Endothelial cell of umbilical vein (primary cell): ENCODE results near the gene ETS1. TPM values are rescaled to one million over a fixed set of nuclear protein-coding genes. Genes with fewer than 3 reads are reported as not detected.

Experiments used
- BruUV-seq: library from RNA; stranded (reverse); fragments of 400-500 nt; replicated peaks from 2 replicates; lab custom pipeline; 2021; lab: Mats Ljungman, UMichigan
- CTCF ChIA-PET: fragments of 300-600, 350-600 bp; sonication (Branson Sonifier 250); formaldehyde crosslinking; loops from one replicate; lab custom pipeline; 2021; ENCODE audit warnings: antibody characterized with exemption, inconsistent platforms; lab: Charles Lee
- POLR2A ChIA-PET: fragments of 300-600, 350-600 bp; sonication (Branson Sonifier 250); formaldehyde crosslinking; loops from one replicate; lab custom pipeline; 2021; ENCODE audit warnings: antibody characterized with exemption, inconsistent platforms; lab: Charles Lee
- DNase-seq: peaks from one replicate; pipeline ENCODE4 v3.0.0-alpha.2; 2011; ENCODE audit warnings: low read depth, low spot score
- FAIRE-seq: peaks from 2 replicates; lab custom pipeline; 2011; peaks lifted over from hg19 to GRCh38; lab: Jason Lieb, UNC
- H2AFZ ChIP-seq: 2 replicates; pipeline ENCODE4 v1.6.0; 2012; ENCODE audit warnings: low read depth, low read length, control low read depth, inconsistent platforms
- H3K27ac ChIP-seq: 2 replicates; pipeline ENCODE4 v1.5.1; 2011; ENCODE audit warnings: low read depth, mild to moderate bottlenecking, control low read depth, low read length, moderate library complexity; ENCODE audit not compliant: insufficient read depth
- H3K27me3 ChIP-seq, 2 experiments: 2 replicates each; pipeline versions ENCODE4 v1.6.0 to v1.6.1; 2011; ENCODE audit warnings: low read length in 2 of 2, mixed read lengths in 1 of 2; ENCODE audit not compliant: control insufficient read depth in 2 of 2, insufficient read depth in 2 of 2
- H3K36me3 ChIP-seq, 2 experiments: 2 replicates in 1 of 2; 3 replicates in 1 of 2; pipeline ENCODE4 v1.5.1; 2011; ENCODE audit warnings: low read length in 2 of 2, mild to moderate bottlenecking in 1 of 2, moderate library complexity in 1 of 2; ENCODE audit not compliant: control insufficient read depth in 2 of 2, insufficient read depth in 2 of 2; ENCODE audit errors: extremely low read depth in 1 of 2
- H3K4me1 ChIP-seq: 3 replicates; pipeline ENCODE4 v1.5.1; 2011; ENCODE audit warnings: mild to moderate bottlenecking, low read length; ENCODE audit not compliant: control insufficient read depth, insufficient read depth; ENCODE audit errors: extremely low read depth
- H3K4me2 ChIP-seq: 2 replicates; pipeline ENCODE4 v1.6.1; 2011; ENCODE audit warnings: low read length, control low read depth, mixed read lengths; ENCODE audit not compliant: insufficient read depth
- H3K4me3 ChIP-seq, 3 experiments: fragments of 200-600 bp in 1 of 3; sonication (generic), shearing (Covaris generic) in 1 of 3; replicated peaks in 1 of 3; 2 replicates each; pipeline ENCODE4 v1.5.1; 2011 to 2016; ENCODE audit warnings: control low read depth in 3 of 3, low read length in 3 of 3, mild to moderate bottlenecking in 2 of 3, inconsistent platforms in 1 of 3, low read depth in 1 of 3, moderate library complexity in 1 of 3; ENCODE audit not compliant: insufficient read depth in 1 of 3
- H3K79me2 ChIP-seq: 2 replicates; pipeline ENCODE4 v1.6.0; 2012; ENCODE audit warnings: low read length, inconsistent platforms; ENCODE audit not compliant: control insufficient read depth, insufficient read depth
- H3K9ac ChIP-seq: replicated peaks from 2 replicates; pipeline ENCODE3; 2011; ENCODE audit warnings: low read length, control low read depth; ENCODE audit not compliant: insufficient read depth; ENCODE audit errors: extremely low read depth
- H3K9me1 ChIP-seq: replicated peaks from 3 replicates; pipeline ENCODE4 v1.6.0; 2011; ENCODE audit warnings: mild to moderate bottlenecking, low read length; ENCODE audit not compliant: control insufficient read depth, insufficient read depth; ENCODE audit errors: extremely low read depth
- H3K9me3 ChIP-seq: replicated peaks from 2 replicates; pipeline ENCODE4 v1.5.1; 2012; ENCODE audit warnings: low read length, inconsistent platforms; ENCODE audit not compliant: control insufficient read depth, insufficient read depth
- H4K20me1 ChIP-seq: replicated peaks from 2 replicates; pipeline ENCODE3; 2011; ENCODE audit warnings: mild to moderate bottlenecking, low read length; ENCODE audit not compliant: control insufficient read depth, insufficient read depth; ENCODE audit errors: extremely low read depth
- CTCF ChIP-seq, 2 donors: IDR thresholded peaks; 1 replicate in 1 of 2; 2 replicates in 1 of 2; pipeline ENCODE4 v1.5.1; 2011; ENCODE audit warnings: low read length in 2 of 2, mild to moderate bottlenecking in 2 of 2, moderate library complexity in 2 of 2, control low read depth in 1 of 2, inconsistent platforms in 1 of 2, low read depth in 1 of 2; ENCODE audit not compliant: insufficient read depth in 1 of 2; ENCODE audit errors: extremely low read depth in 1 of 2
- EZH2 ChIP-seq: IDR thresholded peaks from 2 replicates; pipeline ENCODE4 v1.6.1; 2012; ENCODE audit warnings: borderline replicate concordance, low read depth, mild to moderate bottlenecking, moderate library complexity, low read length, inconsistent platforms; ENCODE audit not compliant: severe bottlenecking
- FOS ChIP-seq: IDR thresholded peaks from 2 replicates; pipeline ENCODE4 v1.6.1; 2011; ENCODE audit warnings: mild to moderate bottlenecking, low read length, moderate library complexity, borderline replicate concordance; ENCODE audit not compliant: insufficient read depth
- GATA2 ChIP-seq: IDR thresholded peaks from 2 replicates; pipeline ENCODE4 v1.7.0; 2011; ENCODE audit warnings: low read depth, mild to moderate bottlenecking, moderate library complexity, mixed read lengths, low read length; ENCODE audit not compliant: insufficient read length, insufficient read depth
- JUN ChIP-seq: IDR thresholded peaks from 2 replicates; pipeline ENCODE4 v1.6.1; 2011; ENCODE audit warnings: borderline replicate concordance, low read depth; ENCODE audit not compliant: insufficient read length, insufficient read depth
- MYC ChIP-seq: IDR thresholded peaks from one replicate; pipeline ENCODE4 v1.6.1; 2011; ENCODE audit warnings: mild to moderate bottlenecking, low read depth, low read length
- POLR2A ChIP-seq: IDR thresholded peaks from 2 replicates; pipeline ENCODE4 v1.6.1; 2012; ENCODE audit warnings: low read depth, mild to moderate bottlenecking, control low read depth, low read length
- POLR2AphosphoS5 ChIP-seq: IDR thresholded peaks from 2 replicates; pipeline ENCODE4 v1.6.1; 2012; ENCODE audit warnings: low read depth, mild to moderate bottlenecking, control low read depth, low read length, moderate library complexity; ENCODE audit not compliant: insufficient read depth
- dilution Hi-C: fragments of 300-500 bp; cut with MboI; formaldehyde crosslinking; loops from one replicate; pipeline ENCODE4 v1.15.0; 2019; ENCODE audit warnings: low sequenced_read_pairs; ENCODE audit not compliant: extremely low pct_ligation_motif_present
- intact Hi-C: fragments of 100-400 bp; cut with micrococcal nuclease; formaldehyde crosslinking; loops from one replicate; pipeline ENCODE4 v1.10.0; 2022
- polyA plus RNA-seq, 4 experiments: library from polyadenylated mRNA; depleted of rRNA in 3 of 4; stranded (reverse) in 3 of 4; unstranded in 1 of 4; fragments of >200 nt; gene quantifications; 2 replicates each; pipeline versions ENCODE4 v1.2.1 to v1.2.3, GENCODE V29; 2011 to 2012; ENCODE audit warnings: missing spikeins in 1 of 4
- total RNA-seq: library from RNA; stranded (reverse); gene quantifications from 2 replicates; pipeline ENCODE4 v1.2.3, GENCODE V29; 2021
- TF ChIP-seq, protein P1 (sequence below): IDR thresholded peaks from 2 replicates; pipeline ENCODE4 v1.6.1; 2011; ENCODE audit not compliant: insufficient read depth, insufficient read length

Gene ETS1
- total and polyA plus RNA-seq, 2 donors (not counting 3 experiments of a cell fraction or from before 2014, with no cell fraction given), result 34.2 to 115 TPM

- Histone ChIP-seq H3K4me2 (no peak overlapping the region), H3K27me3 (no peaks in the 10 kb centered on the region), H3K36me3 (peaks cover 19 to 35% of the 10 kb centered on the region in 2 experiments), H3K9me3 (no peaks in the 10 kb centered on the region), H3K27ac (no peak overlapping the region), H3K9ac (no peak overlapping the region), H3K9me1 (no peaks in the 10 kb centered on the region), H3K4me1 (peaks cover 5% of the 10 kb centered on the region), H3K4me3 (no peak overlapping the region), H4K20me1 (no peaks in the 10 kb centered on the region), H2AFZ (no peak overlapping the region), H3K79me2 (peaks cover 37% of the 10 kb centered on the region)
- dilution Hi-C loops, result no loop called here
- intact Hi-C loops, result no loop called here
- ChIA-PET CTCF (no interaction called here), POLR2A (interaction anchor here (0.7 kb wide), 1 partner anchor 145 kb away, joined by 3 read pairs; no protein-coding TSS in a partner anchor)
- DNase-seq (no peak), FAIRE-seq (no peak)
- TF ChIP-seq CTCF (IDR thresholded peaks at IDR 0.05; ENCODE audit: extremely low read depth in 1 of 2, insufficient read depth in 1 of 2, low read depth in 1 of 2, low read length in 2 of 2), result no peak
- no peak for TF ChIP-seq JUN
- no peak for TF ChIP-seq EZH2
- TF ChIP-seq, protein P1, sequence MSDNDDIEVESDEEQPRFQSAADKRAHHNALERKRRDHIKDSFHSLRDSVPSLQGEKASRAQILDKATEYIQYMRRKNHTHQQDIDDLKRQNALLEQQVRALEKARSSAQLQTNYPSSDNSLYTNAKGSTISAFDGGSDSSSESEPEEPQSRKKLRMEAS, result no peak
- no peak for TF ChIP-seq POLR2AphosphoS5
- TF ChIP-seq MYC, result no peak
- TF ChIP-seq POLR2A, result no peak
- no peak for TF ChIP-seq FOS
- TF ChIP-seq GATA2, result no peak
- BruUV-seq, result no TSS peak
Measured at GRCh38 chr11:128480066-128480465, 107.3 kb downstream of the ETS1 start.
